NCI-H510A (cell line): Measurements from ENCODE around the gene TYMS.
A peak's percentile ranks its signal among the peaks of the same experiment; 100 is the strongest.

Experiments used
- DNase-seq: peaks from one replicate; lab custom pipeline; 2025; lab: John Stamatoyannopoulos, UW

The TYMS gene

DNA sequence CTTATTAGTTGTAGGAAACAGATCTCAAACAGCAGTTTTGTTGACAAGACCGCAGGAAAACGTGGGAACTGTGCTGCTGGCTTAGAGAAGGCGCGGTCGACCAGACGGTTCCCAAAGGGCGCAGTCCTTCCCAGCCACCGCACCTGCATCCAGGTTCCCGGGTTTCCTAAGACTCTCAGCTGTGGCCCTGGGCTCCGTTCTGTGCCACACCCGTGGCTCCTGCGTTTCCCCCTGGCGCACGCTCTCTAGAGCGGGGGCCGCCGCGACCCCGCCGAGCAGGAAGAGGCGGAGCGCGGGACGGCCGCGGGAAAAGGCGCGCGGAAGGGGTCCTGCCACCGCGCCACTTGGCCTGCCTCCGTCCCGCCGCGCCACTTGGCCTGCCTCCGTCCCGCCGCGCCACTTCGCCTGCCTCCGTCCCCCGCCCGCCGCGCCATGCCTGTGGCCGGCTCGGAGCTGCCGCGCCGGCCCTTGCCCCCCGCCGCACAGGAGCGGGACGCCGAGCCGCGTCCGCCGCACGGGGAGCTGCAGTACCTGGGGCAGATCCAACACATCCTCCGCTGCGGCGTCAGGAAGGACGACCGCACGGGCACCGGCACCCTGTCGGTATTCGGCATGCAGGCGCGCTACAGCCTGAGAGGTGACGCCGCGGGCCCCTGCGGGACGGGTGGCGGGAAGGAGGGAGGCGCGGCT is at the start of gene TYMS:
TSS of gene TYMS (plus strand) at position 343 of the 690 bp plus-strand sequence. CDS start at position 433, 90 bp downstream.
- DNase-seq = peak; percentile 79

DNA sequence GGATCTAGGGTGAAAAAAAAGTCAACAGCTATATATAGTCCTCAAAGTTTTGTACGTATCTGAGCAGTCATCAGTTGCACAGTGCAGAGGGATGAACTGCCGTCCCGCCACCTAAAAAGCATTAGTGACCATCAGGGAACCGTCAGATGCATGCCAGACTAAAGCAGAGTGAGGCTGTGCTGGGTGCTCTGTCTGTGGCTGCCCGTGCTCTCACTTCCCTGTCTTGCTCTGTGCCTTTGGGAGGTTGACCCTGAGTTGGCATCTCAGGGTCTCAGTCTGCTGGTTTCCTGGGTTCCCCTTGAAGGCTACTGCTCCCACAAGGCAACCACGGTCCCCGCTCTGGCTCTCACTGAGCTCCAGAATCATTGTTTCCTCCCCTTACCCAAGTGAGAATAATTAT is 49.5 kb upstream of the TYMS start:
- no peak for DNase-seq

DNA sequence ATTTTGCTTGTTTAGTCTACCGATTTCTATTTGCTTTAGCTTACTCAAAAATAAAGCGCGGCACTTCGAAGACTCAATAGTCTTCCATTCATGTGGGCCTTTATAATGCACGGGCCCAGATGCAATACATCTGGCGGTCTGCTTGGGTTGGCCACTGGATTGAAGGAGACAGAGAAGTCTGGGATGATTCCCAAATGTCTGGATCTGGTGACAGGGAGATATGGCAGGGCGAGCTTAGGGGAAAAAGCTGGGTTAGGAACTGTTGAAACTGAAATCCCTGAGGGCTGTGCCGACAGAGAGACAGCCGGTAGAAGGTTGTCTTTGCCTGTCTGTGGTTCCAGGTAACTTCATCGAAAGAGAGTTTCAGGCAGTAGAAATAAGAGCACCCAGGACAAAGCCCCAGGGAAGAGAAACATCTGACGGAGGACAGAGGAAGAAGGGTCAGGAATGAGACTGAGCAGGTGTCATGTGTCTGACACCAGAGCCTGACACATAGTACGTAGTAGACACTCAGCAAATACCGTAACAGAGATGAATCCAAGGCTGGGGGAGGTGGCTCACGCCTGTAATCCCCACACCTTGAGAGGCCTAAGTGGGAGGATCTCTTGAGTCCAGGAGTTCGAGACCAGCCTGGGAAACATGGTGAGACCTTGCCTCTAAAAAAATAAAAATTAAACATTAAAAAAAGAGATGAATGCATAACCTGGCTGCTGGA is 47.1 kb upstream of the TYMS start:
- no peak for DNase-seq

DNA sequence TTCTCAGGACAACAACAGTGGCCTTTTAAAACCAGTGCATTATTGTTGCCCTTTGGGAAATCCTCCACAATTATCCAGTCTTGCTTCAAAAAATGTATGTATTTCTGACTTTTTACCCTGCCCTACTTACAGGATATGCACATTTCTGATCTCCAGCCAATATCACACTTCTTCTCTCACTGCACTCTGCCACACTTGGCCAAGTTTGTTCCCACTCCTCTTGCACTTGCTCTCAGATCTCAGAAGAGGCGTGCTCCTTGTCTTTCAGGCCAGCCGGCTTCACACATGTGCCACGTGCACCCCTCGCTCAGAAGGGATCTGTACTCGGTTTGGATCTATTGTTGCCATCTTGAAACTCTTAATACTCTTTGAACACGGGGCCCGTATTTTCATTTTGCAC is 45.3 kb upstream of the TYMS start:
- DNase-seq = no peak

DNA sequence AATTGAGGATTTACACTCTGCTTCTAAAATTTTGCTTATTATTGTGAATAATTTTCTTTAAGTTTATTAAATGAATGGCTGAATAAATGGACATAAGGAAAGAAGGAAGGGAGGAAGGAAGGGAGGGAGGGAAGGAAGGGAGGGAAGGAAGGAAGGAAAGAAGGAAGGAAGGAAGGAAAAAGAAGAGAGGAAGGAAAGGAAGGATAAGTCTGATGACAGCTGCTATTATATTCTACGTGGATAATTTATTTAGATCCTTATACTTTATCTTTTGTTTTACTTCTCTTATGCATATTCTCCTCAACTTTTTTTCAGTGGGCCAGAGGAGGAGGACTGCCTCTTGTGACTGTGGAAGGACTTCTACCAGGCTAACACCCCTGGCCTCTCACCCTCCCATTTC is 43.3 kb upstream of the TYMS start:
- no peak for DNase-seq

DNA sequence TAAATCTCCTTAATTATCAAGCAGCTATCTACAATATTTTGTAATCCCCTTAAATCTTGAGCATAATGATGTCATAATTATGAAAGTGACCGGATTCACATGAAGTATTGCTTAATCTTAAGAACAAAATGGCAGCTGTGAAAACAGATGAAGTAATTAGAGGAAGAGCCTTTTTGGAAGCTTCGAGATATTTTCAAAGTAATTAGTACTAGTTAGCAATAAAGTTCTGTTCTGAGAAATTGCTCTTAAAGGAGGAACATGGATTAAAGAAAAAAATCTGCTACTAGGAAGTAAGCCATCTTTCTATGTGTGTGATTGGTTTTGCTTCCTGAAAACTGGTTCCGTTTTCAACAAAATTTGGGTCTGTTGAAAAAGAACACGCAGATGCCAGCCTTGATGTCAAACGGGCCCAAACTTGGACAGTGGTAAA is 42.3 kb upstream of the TYMS start:
- DNase-seq = no peak

DNA sequence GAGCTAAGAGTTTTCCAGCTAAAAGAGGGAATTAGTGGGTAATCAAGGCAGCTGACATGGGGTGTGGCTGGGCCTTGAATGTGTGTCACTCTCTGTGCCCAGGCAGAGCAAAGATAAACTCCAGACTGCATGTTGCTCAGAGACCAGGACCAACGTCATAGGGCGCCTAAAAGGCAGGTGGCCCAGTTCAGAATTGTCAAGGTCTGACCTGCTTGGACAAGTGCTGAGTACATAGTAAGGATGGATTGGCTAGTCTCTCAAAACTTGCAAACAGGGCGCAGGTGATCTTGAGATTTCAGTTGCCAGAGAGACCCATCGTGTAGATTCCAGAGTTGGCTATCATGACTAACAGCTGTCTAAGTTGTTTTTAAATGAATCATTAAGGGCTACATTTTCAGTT is 41.7 kb upstream of the TYMS start:
- DNase-seq = peak; percentile 25

DNA sequence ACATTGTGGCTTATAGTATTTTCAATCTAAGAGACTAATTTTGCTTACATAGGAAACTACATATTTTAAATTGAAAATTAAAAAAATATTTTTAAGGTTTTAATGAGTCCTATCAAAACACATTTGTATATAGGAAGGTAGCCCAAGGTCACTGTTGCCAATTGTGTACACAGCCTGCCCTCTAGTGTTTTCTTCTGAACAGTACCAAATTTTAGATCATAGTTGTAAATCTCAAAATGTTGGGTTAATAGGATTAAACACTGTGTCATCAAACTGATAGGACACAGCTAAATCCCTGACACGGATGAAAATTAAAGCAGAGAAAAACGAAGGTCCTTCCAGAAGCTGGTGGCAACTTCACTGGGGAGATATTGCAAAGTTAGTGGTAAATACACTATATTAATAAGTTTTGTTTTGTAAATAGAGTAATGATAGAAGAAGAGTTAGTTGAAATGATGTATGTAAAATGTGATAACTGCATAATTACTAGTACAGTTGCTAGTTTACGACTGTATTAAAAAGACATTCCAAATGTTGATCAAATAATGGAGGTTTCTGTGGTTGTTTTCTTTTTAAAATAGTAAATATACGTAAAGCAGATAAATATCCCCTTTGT is 41.0 kb upstream of the TYMS start:
- DNase-seq = no peak

DNA sequence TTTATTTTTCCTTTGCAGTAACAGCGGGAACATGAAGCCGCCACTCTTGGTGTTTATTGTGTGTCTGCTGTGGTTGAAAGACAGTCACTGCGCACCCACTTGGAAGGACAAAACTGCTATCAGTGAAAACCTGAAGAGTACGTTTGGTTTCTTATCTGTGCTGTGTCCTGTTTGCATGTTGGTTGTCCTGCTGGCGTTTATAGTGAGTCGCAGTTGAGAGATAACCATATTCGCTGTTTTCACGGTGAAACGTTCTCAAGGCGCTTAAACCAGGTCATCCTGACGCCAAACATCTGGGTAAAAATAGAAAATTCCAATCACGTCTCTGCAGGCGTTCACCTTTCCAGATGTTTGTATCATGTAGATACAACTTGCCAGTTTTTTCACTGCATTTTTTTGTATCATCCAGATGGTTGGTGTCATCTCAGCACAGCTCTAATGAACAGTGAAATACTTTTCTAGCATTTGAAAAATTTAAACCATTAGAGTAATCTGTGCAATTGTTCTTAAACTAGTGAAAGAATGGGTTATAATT is 39.4 kb upstream of the TYMS start:
- DNase-seq = no peak

DNA sequence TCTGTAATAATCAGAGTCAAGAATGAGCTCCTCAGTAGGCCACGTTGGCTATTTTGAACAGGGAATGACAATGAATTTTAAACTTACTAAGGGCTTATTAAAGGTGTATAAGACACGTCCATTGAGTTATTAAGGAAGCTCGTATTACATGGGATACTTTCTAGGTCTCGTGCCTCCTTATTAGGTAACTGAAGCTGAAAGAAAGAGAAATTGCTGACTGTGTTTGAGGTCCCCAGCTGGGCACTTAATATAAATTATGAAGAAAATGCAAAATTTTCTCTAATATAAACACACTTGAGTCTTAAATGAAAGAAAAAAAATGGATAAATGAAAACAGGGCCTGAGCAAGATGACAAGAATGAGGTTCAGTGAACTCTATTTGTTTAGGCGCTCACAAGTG is 38.8 kb upstream of the TYMS start:
- DNase-seq = no peak

DNA sequence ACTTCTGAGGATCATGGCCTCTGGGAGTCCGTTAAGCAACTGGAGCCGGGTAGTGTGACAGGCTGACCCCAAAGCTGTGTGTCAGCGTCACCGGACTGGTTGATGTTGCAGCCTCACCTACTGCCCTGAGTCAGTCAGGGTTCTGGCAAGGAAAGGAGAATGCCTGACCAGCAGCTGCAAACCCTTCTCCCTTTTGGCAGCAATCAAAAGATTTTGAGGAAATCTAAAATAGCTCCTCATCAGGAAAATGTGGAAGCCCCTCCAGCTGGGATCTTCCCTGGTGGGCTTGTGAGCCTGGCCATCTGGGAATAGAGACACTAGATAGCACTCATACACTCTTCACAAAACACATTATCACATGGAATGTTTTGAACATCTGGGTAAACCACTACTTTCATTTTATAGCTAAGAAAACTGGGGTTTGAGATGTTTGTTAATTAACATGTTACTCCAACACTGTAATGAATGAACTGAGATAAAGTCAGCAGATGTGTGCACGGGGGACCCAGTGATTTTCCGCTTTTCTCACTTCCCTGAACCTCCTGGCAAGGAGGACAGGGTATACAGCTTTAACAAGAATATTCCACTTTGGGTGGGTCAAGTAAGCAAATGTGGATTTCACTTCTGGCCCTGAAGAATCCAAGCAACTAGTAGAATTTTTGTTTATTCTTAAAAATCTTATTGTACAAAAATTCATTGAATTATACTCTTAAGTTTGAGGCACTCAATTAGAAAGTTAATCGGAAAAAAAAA is 36.0 kb upstream of the TYMS start:
- DNase-seq = no peak

DNA sequence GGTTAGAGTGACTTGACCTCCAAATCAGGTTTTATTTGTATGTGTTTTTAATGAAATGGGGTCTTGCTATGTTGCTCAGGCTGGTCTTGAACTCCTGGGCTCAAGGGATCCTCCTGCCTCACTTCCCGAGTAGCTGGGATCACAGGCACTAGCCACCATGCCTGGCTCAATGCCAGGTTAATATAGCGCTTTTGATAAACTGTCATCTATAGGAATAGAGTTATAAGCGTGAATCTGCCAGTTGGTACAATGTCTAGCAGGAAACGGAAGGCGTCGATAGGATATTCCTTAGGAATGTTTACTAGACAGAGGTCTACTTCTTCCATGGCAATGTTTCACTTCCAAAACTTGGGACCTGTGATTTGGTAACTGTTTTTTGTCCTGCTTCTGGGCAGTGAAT is 35.2 kb upstream of the TYMS start:
- DNase-seq = no peak

DNA sequence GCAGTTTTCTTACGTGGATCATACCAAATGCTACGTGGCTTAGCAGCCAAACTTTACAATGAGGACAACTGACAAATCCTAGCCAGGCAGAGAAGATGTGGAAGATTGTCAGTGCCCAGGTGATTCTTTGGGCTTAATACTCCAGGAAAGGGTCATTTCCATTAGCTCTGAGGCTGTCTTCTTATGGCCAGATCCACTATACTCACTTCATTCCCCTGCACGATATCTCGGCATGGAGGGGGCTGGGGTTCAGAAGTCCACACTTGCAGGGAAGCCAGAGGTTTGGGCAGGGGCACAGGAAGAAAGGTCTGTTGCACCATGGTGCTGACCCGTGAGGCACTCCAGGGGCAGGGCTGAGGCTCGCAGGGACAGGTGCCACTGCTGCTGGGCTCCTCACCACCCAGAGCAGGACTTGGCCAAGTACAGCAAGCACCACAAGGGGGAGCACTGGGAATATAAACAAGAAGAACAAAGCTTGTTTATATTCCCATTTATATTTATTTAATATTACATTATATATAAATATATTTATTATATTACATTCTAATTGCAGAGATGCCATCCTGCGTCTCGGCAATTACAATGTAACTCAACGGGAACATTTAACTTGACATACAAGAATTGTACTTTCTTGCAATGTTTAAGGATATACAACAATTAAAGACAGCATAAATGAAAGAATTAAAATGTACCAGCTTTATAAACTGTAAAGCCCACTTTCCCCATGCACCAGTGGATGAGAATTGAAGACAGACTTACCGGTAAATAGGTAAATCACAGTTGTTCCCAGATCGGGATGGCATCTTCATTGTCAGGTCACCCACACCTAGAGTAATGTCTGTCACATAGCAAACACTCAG is 33.5 kb upstream of the TYMS start:
- peak; percentile 59 for DNase-seq

DNA sequence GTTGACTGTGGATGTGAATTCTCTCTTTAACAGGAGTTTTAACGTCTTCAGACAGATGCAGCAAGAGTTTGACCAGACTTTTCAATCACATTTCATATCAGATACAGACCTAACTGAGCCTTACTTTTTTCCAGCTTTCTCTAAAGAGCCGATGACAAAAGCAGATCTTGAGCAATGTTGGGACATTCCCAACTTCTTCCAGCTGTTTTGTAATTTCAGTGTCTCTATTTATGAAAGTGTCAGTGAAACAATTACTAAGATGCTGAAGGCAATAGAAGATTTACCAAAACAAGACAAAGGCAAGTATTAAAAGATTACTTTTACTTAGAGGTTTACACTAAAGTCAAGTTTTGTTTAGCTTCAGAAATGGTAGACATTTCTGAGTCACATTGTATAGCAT is 30.2 kb upstream of the TYMS start:
- DNase-seq = no peak

DNA sequence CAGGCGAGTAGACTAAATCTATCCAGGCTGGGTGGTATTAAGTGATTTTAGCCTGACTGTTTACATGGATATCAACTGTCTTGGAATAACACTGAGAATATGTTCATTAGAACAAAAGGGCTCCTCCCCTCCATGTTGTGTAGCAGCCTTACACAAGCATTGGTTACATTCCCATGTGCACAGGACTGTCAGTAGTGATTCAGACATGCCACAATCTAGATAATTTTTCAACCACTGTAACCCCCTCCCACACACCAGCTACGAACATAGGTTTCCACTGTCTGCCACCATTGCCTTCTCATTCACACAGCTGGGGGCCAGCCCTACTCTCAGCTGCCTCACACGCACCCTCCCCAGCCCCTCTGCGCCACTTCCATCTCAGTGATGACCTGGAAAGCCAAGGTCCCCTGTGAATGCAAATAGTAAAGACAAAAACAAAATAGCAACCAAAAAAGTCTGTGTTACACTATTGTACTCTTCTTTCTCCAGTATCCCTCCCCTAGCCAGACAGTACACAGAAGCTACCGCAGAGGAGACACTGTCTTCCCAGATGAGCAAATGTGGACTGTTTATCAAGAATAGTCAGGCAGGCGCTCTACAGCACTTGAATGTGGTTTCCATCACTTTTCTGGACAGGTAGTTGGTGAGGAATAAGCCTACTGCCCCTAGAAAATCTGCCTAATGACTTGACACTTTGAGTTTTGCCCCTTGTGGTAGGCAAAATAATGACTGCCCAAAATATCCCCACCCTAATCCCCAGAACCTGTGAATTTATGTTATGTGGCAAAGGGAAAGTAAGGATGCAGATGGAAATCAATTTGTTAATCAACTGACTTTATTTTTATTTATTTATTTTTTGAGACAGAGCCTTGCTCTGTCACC is 27.9 kb upstream of the TYMS start:
- no peak for DNase-seq

DNA sequence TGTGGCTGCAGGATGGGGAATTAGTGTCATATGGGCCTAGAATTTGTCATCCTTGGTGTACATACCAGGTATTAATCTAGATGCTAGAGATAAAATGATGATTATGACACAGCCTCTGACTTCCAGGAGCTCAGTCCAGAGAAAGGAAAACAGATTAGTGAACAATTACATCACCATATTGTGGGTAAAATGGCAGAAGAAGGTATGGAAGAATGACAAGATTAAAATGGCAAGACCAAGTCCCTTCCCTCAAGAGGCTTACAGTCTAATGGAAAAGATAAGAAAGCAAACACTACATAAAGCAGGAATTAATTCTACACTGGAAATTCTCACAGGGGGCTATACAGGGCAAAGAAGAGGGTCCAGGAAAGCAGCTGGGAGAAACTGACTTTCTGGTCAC is 25.9 kb upstream of the TYMS start:
- no peak for DNase-seq

DNA sequence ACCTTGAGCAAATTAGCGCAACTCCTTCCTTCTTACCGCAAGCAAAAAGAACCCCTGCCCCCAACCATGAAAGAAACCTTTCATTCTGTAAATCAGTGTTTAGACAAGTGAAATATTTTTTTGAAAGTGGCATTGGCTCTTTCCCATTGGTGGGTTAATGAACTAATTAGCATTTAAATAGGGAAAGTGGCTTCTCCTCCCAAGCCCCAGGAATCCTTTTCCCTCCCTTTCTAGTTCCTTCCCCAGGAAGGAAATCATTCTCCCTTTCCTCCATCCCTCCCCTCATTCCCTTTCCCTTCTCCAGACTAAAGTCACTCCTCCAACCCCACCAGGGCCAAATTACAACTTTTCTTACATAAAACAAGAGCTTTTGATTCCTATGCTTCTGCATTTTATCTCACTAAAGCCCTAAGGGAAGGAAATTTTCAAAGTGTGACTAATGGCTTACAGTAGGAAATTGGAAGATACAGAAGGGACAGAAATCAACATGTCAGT is 22.9 kb upstream of the TYMS start:
- no peak for DNase-seq

DNA sequence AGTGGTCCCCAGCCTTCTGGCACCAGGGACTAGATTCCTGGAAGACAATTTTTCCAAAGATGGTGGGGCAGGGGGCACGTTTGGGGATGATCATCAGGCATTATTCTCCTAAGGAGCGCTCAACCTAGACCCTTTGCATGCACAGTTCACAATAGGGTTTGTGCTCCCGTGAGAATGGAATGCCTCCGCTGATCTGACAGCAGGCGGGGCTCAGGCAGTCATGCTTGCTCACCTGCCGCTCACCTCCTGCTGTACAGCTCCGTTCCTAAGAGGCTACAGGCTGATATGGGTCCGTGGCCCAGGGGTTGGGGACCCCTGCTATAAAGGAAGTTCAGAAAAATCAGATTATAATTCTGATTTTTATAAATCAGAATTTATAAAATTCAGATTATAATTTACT is 22.3 kb upstream of the TYMS start:
- DNase-seq = no peak

DNA sequence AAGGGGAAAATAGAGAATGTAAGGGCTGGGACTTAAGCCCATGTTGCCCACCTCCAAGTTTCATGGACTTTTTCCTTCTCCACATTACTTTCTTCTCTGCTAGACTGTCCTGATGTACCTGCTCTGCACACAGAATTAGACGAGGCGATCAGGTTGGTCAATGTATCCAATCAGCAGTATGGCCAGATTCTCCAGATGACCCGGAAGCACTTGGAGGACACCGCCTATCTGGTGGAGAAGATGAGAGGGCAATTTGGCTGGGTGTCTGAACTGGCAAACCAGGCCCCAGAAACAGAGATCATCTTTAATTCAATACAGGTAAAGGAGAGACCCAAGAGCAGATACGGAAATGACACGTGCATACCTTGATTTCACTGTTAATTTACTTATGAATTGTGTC is 16.2 kb upstream of the TYMS start:
- DNase-seq = no peak

DNA sequence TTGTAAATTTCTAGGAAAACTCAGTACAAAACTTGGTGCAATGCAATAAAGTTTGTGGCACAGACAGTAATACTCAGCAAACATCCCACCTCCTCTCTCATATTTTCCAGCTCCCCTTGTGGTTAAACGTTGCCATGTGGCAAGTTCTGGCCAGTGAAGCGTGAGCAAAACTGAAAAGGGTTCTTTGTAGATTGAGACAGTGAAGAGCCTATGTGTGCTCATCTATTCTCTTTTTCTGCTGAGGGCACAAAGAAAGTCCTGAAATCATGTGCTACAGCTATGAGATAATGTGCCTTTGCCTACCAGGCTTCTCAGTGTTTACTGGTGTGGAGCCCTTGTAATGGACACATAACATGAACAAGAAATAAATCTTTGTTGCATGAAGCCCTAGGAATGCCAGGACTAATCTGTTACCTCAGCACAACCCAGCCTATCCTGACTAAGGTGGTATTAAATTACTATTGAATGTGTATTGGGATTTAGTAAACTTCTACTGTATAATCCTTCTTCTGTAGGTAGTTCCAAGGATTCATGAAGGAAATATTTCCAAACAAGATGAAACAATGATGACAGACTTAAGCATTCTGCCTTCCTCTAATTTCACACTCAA is 13.0 kb upstream of the TYMS start:
- no peak for DNase-seq
